GM19438 (cell line): ENCODE data around the gene SETBP1.

Experiments
- ATAC-seq: cut with Tn5 transposase; IDR thresholded peaks from one replicate; pipeline ENCODE4 v1.9.1; 2021; ENCODE audit warnings: low read depth; ENCODE audit not compliant: unreplicated experiment

SETBP1 gene

GRCh38 chr18:44680273-44681075 is at the start of gene SETBP1:
Gene SETBP1 (plus strand): TSS chr18:44680888. CDS start chr18:44701347, 20,459 bp downstream.
- no peak for ATAC-seq

GRCh38 chr18:44632469-44633145 is 48.1 kb upstream of the SETBP1 start:
- ATAC-seq, result no peak

DNA sequence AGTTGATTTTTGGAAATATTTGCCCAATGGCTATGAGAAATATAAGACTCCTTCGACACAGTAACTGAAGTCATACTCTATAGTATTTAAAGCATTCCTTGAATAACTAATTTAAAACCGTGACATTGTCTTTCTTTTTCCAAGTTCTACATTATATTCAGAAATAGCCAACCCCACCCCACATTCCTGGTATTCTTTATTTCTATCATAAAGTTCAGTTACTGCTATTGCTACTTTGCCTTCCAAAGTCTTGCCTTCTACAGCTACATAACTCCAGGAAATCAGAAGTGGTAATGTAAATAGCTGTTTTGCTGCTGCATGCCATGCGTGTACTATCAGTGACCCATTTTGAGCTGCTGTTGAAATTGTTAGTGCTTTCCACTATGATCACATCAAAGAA is 45.1 kb upstream of the SETBP1 start:
- no peak for ATAC-seq

DNA sequence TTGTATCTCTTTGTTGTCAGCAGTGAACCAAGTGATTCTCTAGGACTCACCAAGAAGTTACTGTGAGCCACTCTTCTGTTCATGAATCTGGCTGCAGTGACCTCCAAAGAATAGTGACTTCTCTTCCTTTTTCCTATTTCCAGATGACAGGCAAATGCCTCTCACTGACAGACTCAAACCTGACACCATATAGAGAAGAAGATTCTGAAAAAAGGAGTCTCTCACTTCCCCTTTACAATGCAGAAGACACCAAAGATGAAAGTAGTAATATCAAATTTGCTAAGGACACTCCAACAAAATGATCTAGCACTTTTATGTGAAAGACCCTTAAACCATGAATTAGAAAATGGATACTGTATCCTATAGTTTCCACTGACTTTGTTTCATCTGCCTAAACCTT is 44.4 kb upstream of the SETBP1 start:
- no peak for ATAC-seq

- ATAC-seq, result no peak
Observed at GRCh38 chr18:44637210-44638033, 43.3 kb upstream of the SETBP1 start.

DNA sequence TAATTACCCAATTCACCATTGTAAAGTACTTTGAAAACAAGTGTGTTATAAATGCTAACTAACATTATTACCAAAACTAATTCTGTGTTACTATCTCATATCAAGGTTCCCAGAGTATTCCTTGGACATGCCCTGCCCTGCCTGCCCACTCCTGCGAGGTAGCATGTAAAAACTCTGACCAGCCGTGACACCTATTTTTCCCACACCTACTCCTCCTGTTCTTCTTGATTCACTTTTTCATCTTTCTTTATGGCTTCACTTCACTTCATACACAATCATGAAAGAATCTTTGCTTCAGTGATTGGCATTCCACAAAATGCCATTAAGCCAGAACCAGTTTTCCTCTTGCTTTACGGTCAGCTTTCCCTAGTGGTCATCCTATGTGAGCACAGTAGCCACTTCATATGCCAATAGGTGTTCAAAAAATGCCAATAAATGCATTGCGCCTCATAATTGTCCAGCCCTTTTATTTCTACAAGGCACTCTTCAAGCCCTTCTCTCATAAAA is 42.6 kb upstream of the SETBP1 start:
- no peak for ATAC-seq

DNA sequence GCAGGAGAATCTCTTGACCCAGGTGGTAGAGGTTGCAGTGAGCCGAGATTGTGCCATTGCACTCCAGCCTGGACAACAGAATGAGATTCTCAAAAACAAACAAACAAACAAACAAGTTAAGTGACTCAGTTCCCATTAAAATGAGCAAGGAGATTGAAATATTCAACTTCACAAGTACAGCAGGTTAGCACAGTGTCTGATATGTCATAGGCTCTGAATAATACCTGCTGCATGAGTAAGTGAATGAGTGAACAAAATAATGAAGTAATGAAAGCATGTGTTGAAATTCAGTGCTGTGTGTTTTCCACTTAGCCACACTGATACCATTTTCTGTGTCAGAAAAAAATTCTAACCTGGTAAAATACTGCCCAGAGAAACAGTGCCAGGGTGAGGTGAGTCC is 41.9 kb upstream of the SETBP1 start:
- ATAC-seq, result no peak

- ATAC-seq, result no peak
Observed at GRCh38 chr18:44643004-44643403, 37.7 kb upstream of the SETBP1 start.

DNA sequence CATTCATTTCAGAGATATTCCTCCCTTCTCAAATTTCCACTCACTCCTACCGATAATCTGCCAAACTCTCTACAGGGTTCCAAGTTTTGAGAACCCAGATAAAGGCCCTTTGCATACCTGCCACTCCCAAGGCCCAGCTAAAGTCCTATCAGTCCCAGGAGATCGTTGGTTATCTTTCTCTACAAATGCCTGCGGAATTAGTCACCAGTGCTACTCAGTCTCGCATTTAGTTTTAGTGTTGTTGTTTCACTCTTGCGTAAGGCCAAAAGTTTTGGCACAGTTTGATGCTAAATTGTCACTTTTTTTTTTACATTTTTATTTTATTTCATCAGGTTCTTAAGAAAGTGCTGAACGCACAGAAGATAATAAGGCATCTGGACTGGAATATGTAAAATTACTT is 29.2 kb upstream of the SETBP1 start:
- ATAC-seq, result no peak

DNA sequence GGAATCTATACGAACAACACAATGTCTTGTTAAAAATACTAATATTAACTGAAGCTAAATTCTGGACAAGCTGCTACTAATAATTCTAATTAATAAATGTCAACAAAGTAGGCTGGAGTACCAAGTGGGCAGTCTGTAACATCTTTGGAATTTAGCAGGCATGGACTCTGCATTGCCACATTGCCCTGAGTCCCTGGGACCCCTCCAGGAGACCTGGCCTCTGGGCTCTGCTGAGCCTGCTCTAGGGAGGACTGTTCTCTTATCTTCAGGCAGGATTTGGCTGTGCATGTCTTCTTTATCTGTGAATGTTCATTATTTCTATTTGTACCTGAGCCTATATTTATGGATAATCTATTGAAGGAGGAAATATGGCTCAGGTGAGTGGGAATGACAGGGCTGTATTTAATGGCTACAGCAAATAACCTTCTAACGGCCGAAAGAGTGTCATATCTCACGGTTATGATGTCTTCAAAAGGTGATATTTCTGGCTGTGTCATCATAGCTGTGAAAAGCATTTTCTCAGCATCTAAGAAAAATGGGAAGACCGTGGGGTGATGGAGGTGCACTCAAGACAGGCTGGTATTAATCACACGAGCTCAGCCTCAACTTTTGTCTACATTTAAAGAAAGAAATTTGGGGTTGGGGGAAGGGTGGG is 28.6 kb upstream of the SETBP1 start:
- no peak for ATAC-seq

DNA sequence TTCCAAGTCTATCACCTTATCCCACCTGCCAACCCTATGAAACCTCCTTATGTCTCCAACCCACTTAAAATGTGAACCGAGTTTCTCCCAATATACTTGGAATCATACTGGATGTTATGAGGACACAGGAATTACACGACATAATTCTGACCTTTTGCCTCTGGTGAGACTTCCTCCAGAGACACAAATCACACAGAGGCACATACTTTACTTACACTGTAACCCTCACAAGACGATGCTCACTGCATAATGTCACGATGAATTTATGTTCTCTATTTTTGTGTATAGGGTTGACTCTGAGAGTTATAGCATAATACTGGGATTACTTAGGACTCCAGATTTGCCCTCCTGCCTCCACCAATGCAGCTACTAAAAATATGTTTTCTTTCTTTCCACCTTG is 28.0 kb upstream of the SETBP1 start:
- no peak for ATAC-seq

GRCh38 chr18:44654573-44654972 is 26.1 kb upstream of the SETBP1 start:
- no peak for ATAC-seq

DNA sequence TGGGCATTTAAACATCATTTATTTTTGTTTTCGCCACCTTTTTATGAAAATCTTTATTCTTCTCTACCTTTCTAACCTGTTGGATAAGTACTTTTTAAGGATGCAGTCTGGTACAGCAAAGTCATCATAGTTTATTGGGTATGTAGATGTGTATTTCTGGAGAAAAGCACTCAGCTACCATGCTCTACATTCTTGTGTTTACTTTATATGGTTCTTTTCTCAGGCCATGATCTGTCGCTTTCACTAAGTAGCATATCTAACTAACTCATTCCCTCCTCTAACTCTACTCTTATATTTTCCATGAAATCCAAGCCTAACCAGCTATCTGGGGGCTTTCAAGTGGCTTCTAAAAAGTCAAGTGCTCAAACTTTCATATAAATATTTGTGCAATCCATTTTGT is 25.3 kb upstream of the SETBP1 start:
- ATAC-seq, result no peak

DNA sequence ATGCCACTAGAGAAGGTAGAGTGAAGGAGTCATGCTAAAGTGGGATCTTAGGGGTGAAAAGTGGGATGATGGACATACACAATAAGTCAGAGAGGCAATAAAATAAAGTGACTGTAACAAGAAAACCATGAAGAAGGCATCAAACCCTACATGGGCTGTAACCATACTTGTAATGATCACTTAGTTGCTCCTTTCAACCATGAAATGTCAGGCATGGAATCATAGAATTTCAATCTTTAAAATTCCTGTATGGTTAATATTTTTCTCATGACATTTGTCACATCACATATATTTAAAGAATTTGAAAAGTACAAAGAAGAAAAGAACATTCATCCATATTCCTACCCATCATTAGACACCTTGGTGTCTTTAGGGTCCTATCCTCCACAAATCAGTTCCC is 20.9 kb upstream of the SETBP1 start:
- no peak for ATAC-seq

DNA sequence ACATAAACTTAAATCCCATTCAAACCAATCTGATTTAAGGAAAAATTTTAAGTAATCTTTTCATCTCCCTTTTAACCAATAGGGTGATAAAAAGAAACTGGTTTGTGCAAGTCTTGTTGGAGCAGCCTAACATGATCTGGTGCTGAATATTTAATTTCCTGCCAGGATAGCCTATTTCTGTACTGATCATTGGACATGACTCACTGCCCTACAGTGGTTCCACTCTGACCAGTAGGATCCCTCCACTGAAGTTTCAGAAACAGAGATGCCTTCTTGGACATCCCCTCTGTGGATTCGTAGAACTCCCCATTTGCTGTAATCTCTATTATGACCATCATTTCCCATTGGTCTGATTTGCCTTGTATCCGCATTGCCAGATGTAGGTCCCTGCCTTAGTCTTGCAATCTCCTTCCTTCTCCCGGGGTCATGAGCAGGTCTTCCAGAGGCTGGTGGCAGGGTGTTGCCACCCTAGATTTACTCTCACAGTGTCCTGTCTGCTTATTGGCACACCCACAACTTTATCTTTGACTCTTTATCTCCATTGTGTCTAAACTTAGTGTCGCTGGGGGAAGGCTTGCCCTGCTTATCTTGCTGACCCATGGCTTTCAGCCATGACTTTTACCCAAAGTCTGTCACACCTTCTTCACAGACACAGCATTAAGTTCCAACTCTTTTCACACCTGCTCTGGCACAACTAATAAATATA is 12.3 kb upstream of the SETBP1 start:
- ATAC-seq, result no peak

DNA sequence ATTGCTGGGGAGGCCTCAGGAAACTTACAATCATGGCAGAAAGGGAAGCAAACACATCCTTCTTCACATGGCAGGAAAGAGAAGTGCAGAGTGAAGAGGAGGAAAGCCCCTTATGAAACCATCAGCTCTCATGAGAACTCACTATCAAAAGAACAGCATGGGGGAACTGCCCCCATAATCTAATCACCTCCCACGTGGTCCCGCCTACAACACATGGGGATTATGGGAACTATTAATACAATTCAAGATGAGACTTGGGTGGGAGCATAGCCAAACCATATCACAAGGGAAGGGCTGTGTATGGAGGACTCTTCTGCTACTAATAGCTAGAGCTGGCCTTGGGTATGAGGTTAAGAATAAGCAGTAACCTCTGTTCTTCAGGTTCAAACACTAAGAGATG is 8.8 kb upstream of the SETBP1 start:
- no peak for ATAC-seq

- no peak for ATAC-seq
Observed at GRCh38 chr18:44672506-44672905, 8.2 kb upstream of the SETBP1 start.

GRCh38 chr18:44673256-44673880 is 7.3 kb upstream of the SETBP1 start:
- no peak for ATAC-seq

DNA sequence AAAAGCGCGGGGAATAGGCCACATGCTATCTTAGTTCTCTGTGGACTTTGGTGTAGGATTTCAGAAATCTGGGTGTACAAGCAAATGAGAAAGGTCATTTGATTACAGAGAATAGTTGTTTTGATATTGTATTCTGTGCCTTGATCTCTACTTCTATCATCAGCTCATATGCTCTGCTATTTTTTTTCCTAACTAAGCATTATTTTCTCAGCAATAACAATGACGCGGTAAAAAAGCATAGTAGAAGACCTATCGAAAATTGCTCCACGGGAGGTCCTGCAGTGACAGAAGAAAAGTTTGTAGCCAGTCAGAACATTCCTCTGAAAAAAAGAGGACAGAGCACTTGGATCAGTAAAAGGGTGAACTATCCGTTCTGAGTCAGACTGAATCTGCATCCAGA is 2.8 kb upstream of the SETBP1 start:
- no peak for ATAC-seq

- ATAC-seq, result no peak
Observed at GRCh38 chr18:44678725-44679055, 2.0 kb upstream of the SETBP1 start.
